ENCODE data around the gene ICAM2. TPM values are rescaled to one million over a fixed set of nuclear protein-coding genes. Genes with fewer than 3 reads are reported as not detected.
"Not testable (repeated sequence)": the region's sequence is repeated elsewhere in the genome, so short reads cannot be mapped to it uniquely, and the experiment has no call there.

The ICAM2 gene
- total RNA-seq, 1 donor from 2014 or later, result 49.1 TPM

GRCh38 chr17:63997341-63998048 is 22.9 kb downstream of the ICAM2 start:
- peak; percentile 82 for DNase-seq

GRCh38 chr17:63996430-63997182 is 23.8 kb downstream of the ICAM2 start:
- DNase-seq, result no peak

DNA sequence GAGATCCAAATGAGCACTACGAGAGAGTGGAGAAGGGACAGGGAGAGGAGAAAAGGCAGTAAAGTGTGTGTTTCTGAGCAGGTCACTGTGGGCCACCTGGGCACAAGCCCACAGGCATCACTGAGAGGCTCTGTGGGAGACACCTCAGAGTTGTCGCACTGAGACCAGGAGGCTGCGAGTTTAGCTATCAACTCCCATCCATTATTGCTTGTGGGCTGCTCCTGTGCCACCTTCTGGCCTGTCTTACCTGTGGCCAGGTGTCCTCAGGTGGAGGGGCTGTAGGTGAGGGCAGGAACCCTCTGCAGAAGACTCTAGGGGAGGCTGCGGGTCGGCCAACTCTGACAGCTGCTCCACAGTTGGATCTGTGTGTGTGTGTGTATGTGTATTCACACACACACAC is 24.8 kb downstream of the ICAM2 start:
- DNase-seq, result no peak

DNA sequence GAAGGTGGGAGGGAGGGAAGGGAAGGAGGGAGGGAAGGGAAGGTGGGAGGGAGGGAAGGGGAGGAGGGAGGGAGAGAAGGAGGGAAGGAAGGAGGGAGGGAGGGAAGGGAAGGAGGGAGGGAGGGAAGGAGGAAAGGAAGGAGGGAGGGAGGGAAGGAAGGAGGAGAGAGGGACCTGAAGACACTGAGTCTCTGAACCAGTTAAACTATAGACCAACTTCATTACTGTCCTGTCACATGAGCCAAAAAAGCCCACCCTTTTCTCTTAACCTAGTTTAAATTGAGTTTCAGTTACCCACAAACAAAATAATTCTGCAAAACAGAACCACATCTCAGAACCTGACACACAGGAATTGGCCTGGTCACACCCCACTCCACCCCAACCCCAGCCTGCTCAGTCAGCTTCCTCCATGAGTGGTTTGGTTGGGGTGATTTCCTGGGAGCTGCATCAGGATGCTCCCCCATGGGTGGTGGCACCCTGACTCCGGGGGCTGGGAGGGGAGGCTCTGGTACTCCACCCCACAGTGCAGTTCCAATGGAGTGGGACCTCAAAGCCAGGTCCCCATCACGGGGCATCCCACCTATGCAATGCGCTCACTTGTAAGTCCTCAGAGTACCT is 27.0 kb downstream of the ICAM2 start:
- no peak for DNase-seq

- DNase-seq, result no peak
These were observed 28.8 kb downstream of the ICAM2 start for GRCh38 chr17:63991611-63992010.

- DNase-seq, result no peak
These were observed 30.6 kb downstream of the ICAM2 start for GRCh38 chr17:63989622-63990345.

DNA sequence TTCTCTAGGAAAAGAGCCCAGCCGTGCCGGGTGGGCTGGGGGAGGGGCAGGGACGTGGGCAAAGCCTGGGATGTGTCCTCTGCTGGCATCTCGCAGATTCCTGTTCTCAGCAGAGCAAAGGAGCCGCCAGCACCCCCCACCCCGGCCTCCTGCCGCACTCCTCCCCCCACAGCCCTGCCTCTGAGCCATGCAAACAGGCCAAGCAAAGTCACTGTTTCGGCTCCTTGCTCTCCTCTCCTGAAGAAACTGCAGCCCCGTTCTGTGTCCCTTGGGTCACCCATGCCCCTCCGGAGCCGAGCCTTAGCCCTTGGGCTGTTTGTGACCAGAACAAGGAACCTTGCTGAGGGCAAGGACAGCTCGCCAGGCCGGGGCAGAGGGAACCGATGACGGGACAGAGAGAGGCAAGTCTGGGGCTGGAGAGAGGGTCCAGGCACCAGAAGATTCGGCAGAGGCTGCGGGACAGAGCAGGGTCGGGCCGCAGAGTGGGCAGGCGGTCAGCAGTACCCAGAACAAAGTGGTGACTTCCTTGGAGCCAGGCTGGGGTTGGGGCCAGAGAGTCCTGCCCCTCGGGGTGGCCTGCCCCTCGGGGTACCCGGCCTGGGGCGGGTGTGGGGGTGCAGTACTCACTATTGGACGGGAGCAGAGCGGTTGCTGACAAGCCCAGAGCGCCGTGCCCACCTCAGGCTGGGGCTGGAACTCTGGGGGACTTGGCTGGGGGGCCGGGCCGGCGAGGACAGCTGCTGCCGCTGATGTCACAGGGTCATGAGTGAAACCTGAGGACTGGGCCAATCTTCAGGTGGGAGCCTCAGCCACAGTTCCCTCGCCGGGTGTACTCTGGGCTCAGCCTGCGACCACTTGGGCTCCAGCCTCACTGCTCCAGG is 31.5 kb downstream of the ICAM2 start:
- DNase-seq, result peak; percentile 91

DNA sequence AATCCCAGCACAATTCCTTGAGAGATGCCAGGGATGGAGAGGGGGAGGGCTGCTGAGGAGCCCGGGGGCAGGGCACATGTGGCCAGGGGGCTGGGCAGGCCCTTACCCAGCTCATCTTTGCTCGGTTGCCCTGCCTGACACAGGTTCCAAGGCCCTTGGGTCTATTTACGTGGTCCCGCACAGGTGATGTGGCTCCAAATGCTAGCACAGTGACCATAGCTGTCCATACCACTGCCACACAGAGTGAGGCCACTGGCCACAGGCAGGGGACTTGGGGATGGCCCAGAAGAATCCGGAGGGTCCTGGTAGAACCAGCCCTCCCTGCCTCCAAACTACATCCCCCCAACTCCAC is 32.3 kb downstream of the ICAM2 start:
- DNase-seq, result no peak

GRCh38 chr17:63987221-63988126 is 33.0 kb downstream of the ICAM2 start:
- DNase-seq, result no peak

DNA sequence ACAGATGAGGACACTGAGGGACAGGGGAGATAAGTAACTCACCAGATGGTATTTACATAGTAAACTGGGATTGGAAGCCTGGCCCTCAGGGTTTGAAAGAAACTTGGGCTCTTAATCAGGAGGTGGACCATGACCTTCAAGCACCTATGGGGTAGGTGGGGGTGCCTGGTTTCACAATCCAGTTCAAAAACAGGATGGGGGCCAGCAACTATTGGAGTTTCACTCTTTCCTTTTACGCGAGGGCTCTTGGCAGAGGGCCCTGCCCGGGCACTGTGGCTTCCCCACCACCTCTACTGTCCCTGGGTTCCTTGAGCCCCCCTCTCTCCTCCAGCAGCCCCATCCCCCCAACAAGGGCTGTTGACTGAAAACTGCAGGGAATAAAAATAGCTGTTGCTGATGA is 33.6 kb downstream of the ICAM2 start:
- no peak for DNase-seq

DNA sequence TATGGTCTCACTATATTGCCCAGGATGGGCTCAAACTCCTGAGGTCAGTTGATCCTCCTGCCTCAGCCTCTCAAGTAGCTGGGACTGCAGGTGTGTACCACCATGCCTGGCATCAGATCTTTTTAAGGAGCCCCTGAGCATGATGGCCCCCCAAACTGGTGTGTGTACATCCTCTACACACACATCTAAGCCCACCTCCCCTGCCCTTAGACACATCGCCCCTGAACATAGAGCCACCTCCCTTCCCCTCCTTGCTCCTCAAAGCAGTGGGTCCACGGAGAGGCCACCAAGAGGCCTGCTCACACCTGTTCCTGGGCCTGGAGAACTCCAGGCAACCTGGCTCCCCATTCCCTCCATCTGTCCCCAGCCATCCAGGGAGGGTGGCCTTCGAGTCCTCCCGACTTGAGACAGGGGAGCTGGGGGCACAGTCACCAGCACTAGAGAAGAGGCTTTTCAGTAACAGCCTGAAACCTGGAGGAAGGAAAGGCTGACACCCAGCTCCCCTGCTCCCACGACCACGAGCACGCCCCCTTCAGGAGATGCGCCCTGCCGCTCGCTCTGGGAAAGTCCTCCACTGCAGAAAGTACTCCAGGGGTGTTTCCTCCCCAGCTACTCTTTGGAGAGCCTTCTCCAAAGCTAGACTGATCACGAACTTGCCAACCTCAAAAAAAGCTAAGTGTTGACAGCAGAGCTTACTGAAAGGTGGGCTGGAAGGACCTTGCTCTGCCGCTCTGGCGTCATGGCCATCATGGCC is 34.9 kb downstream of the ICAM2 start:
- no peak for DNase-seq

DNA sequence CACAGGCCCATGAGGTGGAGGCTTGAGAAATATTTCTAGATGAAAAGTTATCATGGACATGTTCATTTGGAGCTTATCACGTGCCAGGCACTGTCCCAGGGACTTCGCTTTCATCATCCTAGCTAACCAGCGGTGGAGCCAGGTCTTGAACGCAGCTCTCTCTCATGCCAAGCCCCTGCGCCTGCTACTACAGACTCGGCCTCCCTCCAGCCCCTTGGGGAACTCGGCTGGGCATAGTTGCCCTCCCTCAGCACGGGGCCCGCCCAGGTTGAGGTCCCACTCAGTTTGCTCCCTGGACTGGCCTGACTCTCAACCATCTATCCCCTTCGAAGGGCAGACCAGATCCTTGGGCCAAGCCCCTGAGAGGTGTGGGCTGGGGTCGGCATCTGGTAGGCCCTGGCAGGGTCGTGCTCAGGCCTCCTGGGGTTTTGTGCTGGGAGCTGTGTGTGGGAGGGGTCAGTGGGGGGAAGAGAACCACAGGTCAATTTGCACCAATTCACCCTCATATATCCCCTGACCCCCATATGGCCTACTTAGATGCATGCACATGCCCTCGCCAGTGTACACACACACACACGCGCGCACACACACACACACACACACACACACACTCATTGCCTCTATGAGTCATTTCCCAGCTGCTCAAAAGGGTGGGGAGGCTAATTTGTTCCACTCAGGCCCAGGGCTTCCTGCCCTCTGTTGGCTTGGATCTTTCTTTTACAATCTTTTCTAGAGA is 35.6 kb downstream of the ICAM2 start:
- peak; percentile 90 for DNase-seq

DNA sequence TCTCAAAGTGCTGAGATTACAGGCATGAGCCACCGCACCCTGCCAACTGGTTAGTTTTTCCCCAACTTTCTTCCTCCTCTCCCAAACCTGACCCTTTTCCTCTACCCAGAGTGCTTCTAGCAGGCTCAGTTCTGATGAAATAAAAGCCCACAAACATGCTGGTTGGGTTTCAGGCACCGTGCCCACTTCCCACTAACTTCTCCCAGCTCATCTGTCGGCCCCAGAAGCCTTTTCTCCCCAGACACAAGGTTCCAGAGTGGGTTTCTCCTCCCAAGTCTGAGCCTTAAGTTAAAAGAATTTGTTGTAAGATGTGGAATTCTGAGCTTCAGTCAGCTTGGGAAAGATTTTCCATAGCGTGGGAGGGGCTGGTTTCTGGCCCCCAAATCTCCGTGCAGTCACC is 36.2 kb downstream of the ICAM2 start:
- no peak for DNase-seq

DNA sequence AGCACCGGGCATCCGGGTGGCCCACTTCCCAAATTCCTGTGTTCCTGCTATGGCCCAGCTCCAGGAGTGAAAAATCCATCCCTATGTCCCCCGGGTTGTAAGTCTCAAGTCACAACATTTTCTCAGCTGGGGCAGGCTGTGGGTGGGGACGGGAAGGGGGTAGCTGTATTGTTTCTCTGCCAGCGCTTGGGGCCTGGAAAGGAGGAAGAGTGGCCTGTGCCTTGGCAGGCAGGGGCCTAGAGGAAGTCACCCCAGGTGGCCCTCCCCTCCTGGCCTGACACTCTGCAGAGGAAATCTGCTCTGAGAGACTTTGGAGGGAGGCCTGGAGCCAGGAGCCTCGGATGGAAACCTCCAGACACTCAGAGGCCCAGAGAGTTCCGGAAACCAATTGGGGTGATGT is 37.1 kb downstream of the ICAM2 start:
- peak; percentile 88 for DNase-seq

GRCh38 chr17:63982641-63983040 is 37.8 kb downstream of the ICAM2 start:
- DNase-seq, result not testable (repeated sequence)

DNA sequence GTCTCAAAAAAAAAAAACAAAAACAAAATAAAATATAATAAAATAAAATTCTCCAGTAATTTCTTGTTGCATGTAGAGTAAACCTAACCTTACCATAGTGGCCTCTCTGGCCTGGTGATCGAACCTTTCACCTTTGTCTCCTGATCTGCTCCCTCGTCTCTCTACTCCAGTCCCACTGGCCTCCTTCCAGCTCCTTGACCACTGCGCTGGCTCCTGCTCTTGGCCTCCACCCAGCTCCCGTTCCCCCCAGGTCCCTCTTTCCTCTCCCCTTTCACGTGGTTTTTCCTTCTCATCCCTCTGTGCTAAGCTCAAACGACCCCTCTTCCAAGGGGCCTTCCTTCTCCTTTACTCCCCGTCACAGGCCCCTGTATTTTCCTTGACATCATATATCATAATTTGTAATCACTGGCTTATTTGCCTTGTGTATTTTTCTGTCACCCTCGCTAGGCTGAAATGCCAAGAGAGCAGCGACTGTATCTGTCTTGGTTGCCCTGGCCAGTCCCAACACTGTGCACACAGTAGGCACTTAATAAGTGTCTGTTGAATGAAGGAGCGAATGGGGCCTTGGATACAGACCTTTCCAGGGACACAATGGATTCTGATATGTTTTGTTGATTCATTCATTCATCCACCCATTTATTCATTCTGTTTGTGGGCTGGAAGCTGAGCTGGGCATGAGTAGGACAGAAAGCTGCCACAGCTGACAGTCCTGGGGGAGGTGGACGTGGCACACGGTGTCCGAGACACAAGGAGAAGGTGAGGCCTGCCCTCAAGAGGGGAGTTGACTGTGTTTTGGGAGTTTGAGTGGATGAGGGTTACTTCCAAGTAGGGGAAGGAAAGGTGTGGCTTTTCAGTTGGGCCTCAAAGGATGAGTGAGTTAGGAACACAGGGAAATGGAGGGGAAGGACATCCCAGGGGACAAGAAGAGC is 41.9 kb downstream of the ICAM2 start:
- no peak for DNase-seq

GRCh38 chr17:63976702-63977101 is 43.7 kb downstream of the ICAM2 start:
- peak; percentile 35 for DNase-seq

GRCh38 chr17:63975541-63976092 is 44.8 kb downstream of the ICAM2 start:
- DNase-seq, result no peak
